ENCODE measurements around the gene CDC14A.

CDC14A gene

DNA sequence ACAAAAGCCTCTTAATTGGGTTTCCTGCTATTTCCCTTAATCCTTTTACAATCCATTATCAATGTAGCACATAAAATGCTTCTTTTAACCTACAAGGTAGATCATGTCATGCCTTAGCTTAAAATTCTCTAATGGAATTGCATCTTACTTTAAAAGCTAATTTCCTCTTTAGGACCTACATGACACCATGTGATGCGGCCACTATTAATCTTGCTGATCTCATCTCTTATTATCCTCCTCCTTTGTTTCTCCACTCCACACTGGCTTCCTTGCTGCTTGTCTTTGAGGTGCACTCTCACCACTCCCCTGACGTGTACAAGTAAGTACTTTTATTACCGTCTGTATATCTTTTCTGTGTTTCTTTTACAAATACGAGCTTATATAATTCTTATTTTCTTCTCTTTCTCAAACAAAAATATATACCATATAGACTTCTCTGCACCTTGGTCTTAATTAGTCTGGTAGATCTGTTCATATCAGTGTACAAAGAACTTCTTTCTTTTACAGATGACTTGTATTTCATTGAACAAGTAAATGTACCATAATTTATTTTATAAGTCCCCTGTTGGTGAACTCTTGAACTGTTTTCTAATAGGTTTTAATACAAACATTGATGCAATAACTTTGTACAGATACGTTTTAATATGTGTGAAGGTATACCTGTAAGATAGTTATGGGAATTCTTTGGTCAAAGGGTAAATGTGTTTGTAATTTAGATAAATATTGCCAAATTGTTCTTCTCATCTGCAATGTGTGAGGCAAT, 213.8 kb downstream of the CDC14A start:
- H3F3A ChIP-seq (ENCODE audit: control insufficient read depth, insufficient read depth): no peaks in the 10 kb centered on the region
- H4K20me1 ChIP-seq (ENCODE audit: control insufficient read depth, insufficient read depth, low read depth, low read length): no peaks in the 10 kb centered on the region
- no peak overlapping the region for H3K4me3 ChIP-seq (ENCODE audit: low read length)
- H3K4me2 ChIP-seq (ENCODE audit: low read length): no peak overlapping the region
- no peaks in the 10 kb centered on the region for H3K79me2 ChIP-seq (ENCODE audit: control insufficient read depth, low read length)
- no peak for TF ChIP-seq EZH2phosphoT487 (IDR thresholded peaks at IDR 0.05; ENCODE audit: borderline replicate concordance, low read length)
- TF ChIP-seq, protein P1, sequence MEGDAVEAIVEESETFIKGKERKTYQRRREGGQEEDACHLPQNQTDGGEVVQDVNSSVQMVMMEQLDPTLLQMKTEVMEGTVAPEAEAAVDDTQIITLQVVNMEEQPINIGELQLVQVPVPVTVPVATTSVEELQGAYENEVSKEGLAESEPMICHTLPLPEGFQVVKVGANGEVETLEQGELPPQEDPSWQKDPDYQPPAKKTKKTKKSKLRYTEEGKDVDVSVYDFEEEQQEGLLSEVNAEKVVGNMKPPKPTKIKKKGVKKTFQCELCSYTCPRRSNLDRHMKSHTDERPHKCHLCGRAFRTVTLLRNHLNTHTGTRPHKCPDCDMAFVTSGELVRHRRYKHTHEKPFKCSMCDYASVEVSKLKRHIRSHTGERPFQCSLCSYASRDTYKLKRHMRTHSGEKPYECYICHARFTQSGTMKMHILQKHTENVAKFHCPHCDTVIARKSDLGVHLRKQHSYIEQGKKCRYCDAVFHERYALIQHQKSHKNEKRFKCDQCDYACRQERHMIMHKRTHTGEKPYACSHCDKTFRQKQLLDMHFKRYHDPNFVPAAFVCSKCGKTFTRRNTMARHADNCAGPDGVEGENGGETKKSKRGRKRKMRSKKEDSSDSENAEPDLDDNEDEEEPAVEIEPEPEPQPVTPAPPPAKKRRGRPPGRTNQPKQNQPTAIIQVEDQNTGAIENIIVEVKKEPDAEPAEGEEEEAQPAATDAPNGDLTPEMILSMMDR (IDR thresholded peaks at IDR 0.05; ENCODE audit: low read depth, low read length, poor library complexity, severe bottlenecking): no peak
- no peaks in the 10 kb centered on the region for H3K4me1 ChIP-seq (ENCODE audit: control insufficient read depth, low read length)
- no peaks in the 10 kb centered on the region; the same call in 1 of the 2 replicates for H3K9me3 ChIP-seq (ENCODE audit: control insufficient read depth, insufficient read depth, low read length)
- no peaks in the 10 kb centered on the region for H3K36me3 ChIP-seq (ENCODE audit: control insufficient read depth, low read length)
- H3K27ac ChIP-seq (ENCODE audit: low read depth, low read length): no peak overlapping the region
- no peaks in the 10 kb centered on the region for H3K9me2 ChIP-seq (replicated peaks; ENCODE audit: control insufficient read depth, low read length)
- H3K27me3 ChIP-seq (ENCODE audit: control insufficient read depth, low read length): no peaks in the 10 kb centered on the region

DNA sequence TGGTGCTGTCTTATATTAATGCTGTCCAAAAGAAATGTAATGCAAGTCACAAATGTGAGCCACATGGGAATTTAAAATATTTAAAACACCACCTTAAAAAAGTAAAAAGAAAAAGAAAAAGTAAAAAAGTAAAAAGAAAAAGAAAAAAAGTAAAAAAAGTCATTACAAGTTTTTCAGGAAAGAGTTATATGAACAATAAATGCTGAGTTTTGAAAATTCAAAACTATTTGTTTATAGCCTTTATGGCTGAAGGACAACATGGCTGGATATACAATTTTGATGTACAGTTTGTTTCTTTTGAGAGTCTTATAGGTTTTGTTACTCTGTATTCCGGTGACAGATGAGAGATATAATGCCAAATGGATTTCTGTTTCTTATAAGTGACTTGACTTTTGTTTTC, 214.8 kb downstream of the CDC14A start:
- Histone ChIP-seq H3K9me2 (replicated peaks; ENCODE audit: control insufficient read depth, low read length) (no peaks in the 10 kb centered on the region), H3K36me3 (ENCODE audit: control insufficient read depth, low read length) (no peaks in the 10 kb centered on the region), H3K79me2 (ENCODE audit: control insufficient read depth, low read length) (no peaks in the 10 kb centered on the region), H3K9me3 (ENCODE audit: control insufficient read depth, insufficient read depth, low read length) (no peaks in the 10 kb centered on the region; the same call in 1 of the 2 replicates), H3K4me2 (ENCODE audit: low read length) (no peak overlapping the region), H3F3A (ENCODE audit: control insufficient read depth, insufficient read depth) (no peaks in the 10 kb centered on the region), H3K4me1 (ENCODE audit: control insufficient read depth, low read length) (no peaks in the 10 kb centered on the region), H3K4me3 (ENCODE audit: low read length) (no peak overlapping the region), H3K27me3 (ENCODE audit: control insufficient read depth, low read length) (no peaks in the 10 kb centered on the region), H4K20me1 (ENCODE audit: control insufficient read depth, insufficient read depth, low read depth, low read length) (no peaks in the 10 kb centered on the region), H3K27ac (ENCODE audit: low read depth, low read length) (no peak overlapping the region)
- TF ChIP-seq EZH2phosphoT487 (IDR thresholded peaks at IDR 0.05; ENCODE audit: borderline replicate concordance, low read length): no peak
- TF ChIP-seq, protein P1 (IDR thresholded peaks at IDR 0.05; ENCODE audit: low read depth, low read length, poor library complexity, severe bottlenecking): no peak

Measured in DOHH2 (cell line).